Measurements from ENCODE around the gene PKNOX2. TPM values are rescaled to one million over a fixed set of nuclear protein-coding genes. Genes with fewer than 3 reads are reported as not detected.

PKNOX2 gene
- total and polyA plus RNA-seq, 2 of the 8 experiments (the other 6 are each of a cell fraction or from before 2014, with no cell fraction given): 2.0 TPM

DNA sequence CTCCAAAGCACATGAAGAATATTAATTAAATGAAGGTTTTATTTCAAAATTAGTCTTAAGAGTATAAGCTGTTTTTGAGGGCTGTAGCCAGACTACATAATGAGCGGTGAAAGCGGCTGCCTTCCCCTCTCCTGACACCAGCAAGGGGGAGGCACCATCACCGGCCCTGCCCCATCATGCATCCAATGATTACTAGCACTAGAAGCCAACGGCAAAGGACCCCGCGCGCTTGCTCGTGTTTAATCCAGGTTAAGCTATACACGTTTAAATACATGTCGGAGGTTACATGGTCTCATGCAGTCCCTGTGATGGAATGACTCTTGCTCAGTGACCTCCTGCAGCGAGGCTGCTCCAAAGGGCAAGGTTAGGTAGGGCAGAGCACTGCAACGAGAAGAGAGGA, 281.2 kb downstream of the PKNOX2 start (continued):
- TF ChIP-seq CHD7 (IDR thresholded peaks at IDR 0.05; ENCODE audit: insufficient replicate concordance, low read length) (no peak), CHD2 (IDR thresholded peaks at IDR 0.05; ENCODE audit: low read length) (no peak), GTF2F1 (IDR thresholded peaks at IDR 0.05; ENCODE audit: borderline replicate concordance, low read depth, low read length) (no peak), GABPA (IDR thresholded peaks at IDR 0.05; ENCODE audit: borderline replicate concordance, insufficient read depth, low read length) (no peak), KDM1A (IDR thresholded peaks at IDR 0.05; ENCODE audit: borderline replicate concordance, low read length) (no peak), RAD21 (IDR thresholded peaks at IDR 0.05 in 1 of 2, conservative IDR thresholded peaks at IDR 0.05 in 1 of 2; ENCODE audit: low read depth in 2 of 2, low read length in 2 of 2) (no peak), CHD1 (IDR thresholded peaks at IDR 0.05; ENCODE audit: low read depth, low read length) (no peak), TEAD4 (IDR thresholded peaks at IDR 0.05; ENCODE audit: low read depth, low read length) (no peak), BCL11A (IDR thresholded peaks at IDR 0.05; ENCODE audit: low read depth in 2 of 2, low read length in 2 of 2) (no peak), RFX5 (IDR thresholded peaks at IDR 0.05; ENCODE audit: borderline replicate concordance, low read depth, low read length) (no peak), POLR2A (IDR thresholded peaks at IDR 0.05; ENCODE audit: control extremely low read depth in 1 of 2, low read depth in 2 of 2, low read length in 2 of 2) (no peak)

All from H1 (cell line).